Lower leg skin (tissue), 4 donors: ENCODE measurements around the gene TRIM28. TPM values are rescaled to one million over a fixed set of nuclear protein-coding genes. Genes with fewer than 3 reads are reported as not detected.

ENCODE experiments used
- DNase-seq, 2 donors: peaks; one replicate each; pipeline ENCODE4 v3.0.0-alpha.2; 2019; ENCODE audit warnings: low spot score in 2 of 2
- H3K4me3 ChIP-seq: fragments of 200-600 bp; sonication (generic); 2 replicates; pipeline ENCODE4 v1.5.1; 2017; ENCODE audit warnings: mild to moderate bottlenecking, low read depth; ENCODE audit not compliant: poor library complexity, severe bottlenecking
- CTCF ChIP-seq, 3 donors: fragments of 450-650 bp; IDR thresholded peaks; one replicate each; pipeline ENCODE4 v1.5.1; 2016; ENCODE audit warnings: antibody characterized with exemption in 3 of 3, mild to moderate bottlenecking in 3 of 3, moderate library complexity in 2 of 3
- POLR2A ChIP-seq, 2 donors: fragments of 450-650 bp; IDR thresholded peaks; one replicate each; pipeline ENCODE4 v1.6.1; 2016 to 2017; ENCODE audit warnings: antibody characterized with exemption in 2 of 2, mild to moderate bottlenecking in 1 of 2, moderate library complexity in 1 of 2
- WGBS, 2 donors: methylation state at CpG; one replicate each; pipeline ENCODE4 v1.1.5; 2018; 5-methylcytosine and 5-hydroxymethylcytosine counted together
- intact Hi-C: fragments of 100-400 bp; cut with DNase I; formaldehyde crosslinking; loops from one replicate; pipeline ENCODE4 v1.15.0; 2023; ENCODE audit warnings: low total_unique reads
- total RNA-seq, 4 donors: library from RNA; depleted of rRNA; stranded (reverse); fragments of >200 nt; gene quantifications; one replicate each; pipeline ENCODE4 v1.1.0, GENCODE V29; 2016

The TRIM28 gene
- total RNA-seq, 4 donors from 2014 or later, result 225 to 412 (median 265) TPM

GRCh38 chr19:58563823-58564222 lies 20.0 kb downstream of the TRIM28 start:
- H3K4me3 ChIP-seq, result no peak overlapping the region
- intact Hi-C loops, result no loop called here
- TF ChIP-seq CTCF (IDR thresholded peaks at IDR 0.05), result no peak
- no peak for TF ChIP-seq POLR2A (IDR thresholded peaks at IDR 0.05)
- DNase-seq, result peak in 1 of 2 donors; percentile 59
- 53 to 57% methylated on average over 6 of the region's 6 CpGs for WGBS, 2 donors

GRCh38 chr19:58566989-58567388 lies 23.1 kb downstream of the TRIM28 start:
- peak in 1 of 2 donors; percentile 69 for DNase-seq
- no peak overlapping the region for H3K4me3 ChIP-seq
- 95 to 98% methylated on average over 5 of the region's 5 CpGs for WGBS, 2 donors
- intact Hi-C loops, result no loop called here
- TF ChIP-seq POLR2A (IDR thresholded peaks at IDR 0.05), result no peak
- TF ChIP-seq CTCF (IDR thresholded peaks at IDR 0.05), result no peak

GRCh38 chr19:58568453-58569130 lies 24.7 kb downstream of the TRIM28 start:
- DNase-seq, result peak in 1 of 2 donors; percentile 69
- intact Hi-C loops, result no loop called here
- TF ChIP-seq CTCF (IDR thresholded peaks at IDR 0.05), result no peak
- no peak for TF ChIP-seq POLR2A (IDR thresholded peaks at IDR 0.05)
- 83 to 91% methylated on average over 4 of the region's 4 CpGs for WGBS, 2 donors
- H3K4me3 ChIP-seq, result no peak overlapping the region

GRCh38 chr19:58569191-58569942 lies 25.5 kb downstream of the TRIM28 start:
- WGBS, 2 donors, result 88 to 89% methylated on average over 6 of the region's 6 CpGs
- TF ChIP-seq CTCF (IDR thresholded peaks at IDR 0.05) (no peak), POLR2A (IDR thresholded peaks at IDR 0.05) (no peak)
- intact Hi-C loops, result no loop called here
- DNase-seq, result peak in 1 of 2 donors; percentile 76
- no peak overlapping the region for H3K4me3 ChIP-seq

GRCh38 chr19:58569943-58570670 lies 26.2 kb downstream of the TRIM28 start:
- TF ChIP-seq CTCF (IDR thresholded peaks at IDR 0.05), result no peak
- peak in 1 of 2 donors; percentile 80 for DNase-seq
- intact Hi-C loops, result no loop called here
- WGBS, 2 donors, result 89 to 90% methylated on average over 7 to 8 of the region's 8 CpGs
- no peak overlapping the region for H3K4me3 ChIP-seq
